ENCODE measurements around the gene LRMDA. TPM values are rescaled to one million over a fixed set of nuclear protein-coding genes. Genes with fewer than 3 reads are reported as not detected.

Gene LRMDA
- total RNA-seq, 1 donor = under 0.01 TPM

DNA sequence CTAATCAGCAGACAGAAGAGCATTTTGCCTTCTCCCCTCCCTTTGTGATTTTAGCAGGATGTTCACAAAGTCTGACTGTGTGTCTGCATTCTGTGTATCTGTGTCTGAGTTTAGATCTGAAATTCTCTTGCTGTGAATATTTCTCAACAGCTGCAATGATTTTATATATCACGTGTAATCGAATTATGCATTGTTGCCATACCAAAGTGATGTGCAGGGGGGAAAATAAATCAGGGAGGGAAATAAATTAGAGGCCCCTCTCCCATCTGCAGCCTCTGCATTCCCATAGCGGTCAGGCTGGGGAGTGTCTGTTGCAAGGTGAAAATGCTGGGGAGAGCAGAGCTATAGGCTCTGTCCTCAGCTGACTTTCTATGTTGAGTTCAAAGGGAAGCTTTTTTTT, 209.0 kb downstream of the LRMDA start:
- no peak for DNase-seq (ENCODE audit: low read depth)
- no peak overlapping the region for H3K4me3 ChIP-seq (ENCODE audit: low read depth, low read length)
- TF ChIP-seq, protein P1, sequence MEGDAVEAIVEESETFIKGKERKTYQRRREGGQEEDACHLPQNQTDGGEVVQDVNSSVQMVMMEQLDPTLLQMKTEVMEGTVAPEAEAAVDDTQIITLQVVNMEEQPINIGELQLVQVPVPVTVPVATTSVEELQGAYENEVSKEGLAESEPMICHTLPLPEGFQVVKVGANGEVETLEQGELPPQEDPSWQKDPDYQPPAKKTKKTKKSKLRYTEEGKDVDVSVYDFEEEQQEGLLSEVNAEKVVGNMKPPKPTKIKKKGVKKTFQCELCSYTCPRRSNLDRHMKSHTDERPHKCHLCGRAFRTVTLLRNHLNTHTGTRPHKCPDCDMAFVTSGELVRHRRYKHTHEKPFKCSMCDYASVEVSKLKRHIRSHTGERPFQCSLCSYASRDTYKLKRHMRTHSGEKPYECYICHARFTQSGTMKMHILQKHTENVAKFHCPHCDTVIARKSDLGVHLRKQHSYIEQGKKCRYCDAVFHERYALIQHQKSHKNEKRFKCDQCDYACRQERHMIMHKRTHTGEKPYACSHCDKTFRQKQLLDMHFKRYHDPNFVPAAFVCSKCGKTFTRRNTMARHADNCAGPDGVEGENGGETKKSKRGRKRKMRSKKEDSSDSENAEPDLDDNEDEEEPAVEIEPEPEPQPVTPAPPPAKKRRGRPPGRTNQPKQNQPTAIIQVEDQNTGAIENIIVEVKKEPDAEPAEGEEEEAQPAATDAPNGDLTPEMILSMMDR (IDR thresholded peaks at IDR 0.05; ENCODE audit: insufficient read depth, low read depth, low read length) = no peak

DNA sequence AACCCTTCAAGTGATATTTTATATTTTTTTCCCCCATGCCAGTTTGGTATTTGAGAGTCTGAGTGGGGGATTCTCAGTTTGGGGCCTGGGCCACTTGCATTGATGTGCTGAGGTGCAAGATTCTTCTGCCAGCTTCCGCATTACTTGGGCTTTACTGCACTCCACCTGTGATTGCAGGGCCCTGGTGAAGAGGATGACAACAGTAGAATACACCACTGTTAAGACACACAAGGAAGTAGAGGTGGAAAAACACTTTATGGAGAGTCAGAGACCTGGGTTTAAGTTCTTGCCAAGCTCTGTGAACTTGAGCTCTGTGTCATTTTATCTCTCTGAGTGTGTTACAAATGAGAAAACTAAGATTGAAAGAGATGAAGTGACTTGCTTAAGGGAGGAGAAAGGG, 209.4 kb downstream of the LRMDA start:
- no peak for DNase-seq (ENCODE audit: low read depth)
- no peak overlapping the region for H3K4me3 ChIP-seq (ENCODE audit: low read depth, low read length)
- TF ChIP-seq, protein P1 (IDR thresholded peaks at IDR 0.05; ENCODE audit: insufficient read depth, low read depth, low read length) = no peak

DNA sequence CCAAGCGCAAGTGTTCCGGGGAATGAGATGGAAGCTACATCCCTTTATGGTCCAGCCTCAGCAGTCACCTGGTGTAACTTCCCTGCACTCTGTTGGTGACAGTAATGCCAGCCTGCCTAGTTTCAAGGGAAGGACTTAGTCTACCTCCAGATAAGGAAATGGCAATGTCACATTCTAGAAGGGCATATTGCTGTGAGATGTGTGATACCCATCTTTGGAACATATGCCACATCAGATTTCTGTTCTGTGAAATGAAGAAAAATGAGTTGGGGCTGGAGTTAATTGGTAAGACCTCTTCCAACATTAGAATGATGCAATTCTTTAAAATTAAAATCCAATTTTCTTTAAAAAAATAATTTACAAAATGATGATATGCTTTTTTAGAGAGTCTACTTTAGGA, 212.0 kb downstream of the LRMDA start:
- H3K4me3 ChIP-seq (ENCODE audit: low read depth, low read length) = no peak overlapping the region
- TF ChIP-seq, protein P1 (IDR thresholded peaks at IDR 0.05; ENCODE audit: insufficient read depth, low read depth, low read length) = no peak
- no peak for DNase-seq (ENCODE audit: low read depth)

- no peak overlapping the region for H3K4me3 ChIP-seq (ENCODE audit: low read depth, low read length)
- TF ChIP-seq, protein P1 (IDR thresholded peaks at IDR 0.05; ENCODE audit: insufficient read depth, low read depth, low read length) = no peak
- no peak for DNase-seq (ENCODE audit: low read depth)
Observed at GRCh38 chr10:75643944-75644692, 212.7 kb downstream of the LRMDA start.

GRCh38 chr10:75645704-75646103, 214.3 kb downstream of the LRMDA start:
- no peak overlapping the region for H3K4me3 ChIP-seq (ENCODE audit: low read depth, low read length)
- TF ChIP-seq, protein P1 (IDR thresholded peaks at IDR 0.05; ENCODE audit: insufficient read depth, low read depth, low read length) = no peak
- no peak for DNase-seq (ENCODE audit: low read depth)

- TF ChIP-seq, protein P1 (IDR thresholded peaks at IDR 0.05; ENCODE audit: insufficient read depth, low read depth, low read length) = no peak
- no peak for DNase-seq (ENCODE audit: low read depth)
- H3K4me3 ChIP-seq (ENCODE audit: low read depth, low read length) = no peak overlapping the region
Observed at GRCh38 chr10:75646218-75646915, 214.9 kb downstream of the LRMDA start.

All from fibroblast of villous mesenchyme (primary cell).